Measurements from ENCODE around the gene CLDN22. TPM values are rescaled to one million over a fixed set of nuclear protein-coding genes. Genes with fewer than 3 reads are reported as not detected.

The CLDN22 gene
- total RNA-seq, 1 donor from 2014 or later, result not detected

DNA sequence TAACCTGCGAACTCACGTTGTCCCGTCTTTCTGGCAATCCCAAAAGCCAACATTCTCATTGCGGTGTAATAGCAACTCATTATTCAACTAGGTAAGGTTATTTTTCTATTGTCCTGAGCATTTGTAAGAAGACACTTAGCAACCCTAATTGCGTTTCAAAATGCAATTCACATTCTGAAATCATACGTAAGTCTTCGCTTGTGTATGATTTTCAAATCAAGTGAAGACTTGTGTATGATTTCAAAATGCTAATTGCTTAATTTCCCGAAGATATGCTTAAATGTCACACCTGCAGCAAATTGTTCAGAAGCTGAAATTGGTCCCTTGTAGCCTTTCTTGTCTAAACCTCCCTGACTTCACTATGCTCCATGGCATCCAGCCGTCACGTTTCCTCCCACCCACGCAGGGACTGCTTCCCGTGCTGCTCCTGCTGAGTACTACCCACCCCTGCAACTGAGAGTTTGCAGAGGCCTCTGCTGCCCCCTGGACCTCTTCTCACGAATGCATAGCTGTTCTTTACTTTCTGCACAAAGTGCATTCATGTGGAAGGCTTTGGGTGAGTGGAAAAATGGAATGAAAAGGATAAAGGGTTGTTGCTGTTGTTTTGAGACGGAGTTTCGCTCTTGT, 43.0 kb upstream of the CLDN22 start:
- no peaks in the 10 kb centered on the region for H3K9me3 Mint-ChIP-seq (ENCODE audit: unreplicated experiment)

DNA sequence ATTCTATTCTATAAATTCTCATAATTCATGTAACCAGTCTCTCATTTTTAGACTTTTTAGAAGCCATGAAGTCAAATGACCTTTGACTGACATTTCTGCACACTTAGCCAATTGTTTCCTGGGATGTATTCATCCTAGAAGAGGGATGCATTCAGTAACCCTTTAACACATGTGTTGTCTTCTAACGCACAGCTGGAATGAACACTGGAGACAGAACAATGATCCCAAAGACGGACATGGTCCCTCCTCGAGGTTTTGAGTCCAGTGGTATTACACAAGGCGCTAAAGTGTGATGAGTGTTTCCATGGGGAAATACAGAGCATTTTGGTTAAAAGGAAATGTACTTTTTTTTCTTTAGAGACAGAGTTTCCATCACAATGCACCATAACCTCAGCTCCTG, 42.0 kb upstream of the CLDN22 start:
- DNase-seq, result no peak
- Mint-ChIP-seq H3K4me1 (ENCODE audit: low read depth, unreplicated experiment) (no peaks in the 10 kb centered on the region), H3K9me3 (ENCODE audit: unreplicated experiment) (no peaks in the 10 kb centered on the region), H3K27ac (ENCODE audit: unreplicated experiment) (no peak overlapping the region), H3K36me3 (ENCODE audit: unreplicated experiment) (no peaks in the 10 kb centered on the region), H3K4me3 (ENCODE audit: unreplicated experiment) (no peak overlapping the region), H3K27me3 (ENCODE audit: unreplicated experiment) (peaks cover 4% of the 10 kb centered on the region)
- TF ChIP-seq, protein P1, sequence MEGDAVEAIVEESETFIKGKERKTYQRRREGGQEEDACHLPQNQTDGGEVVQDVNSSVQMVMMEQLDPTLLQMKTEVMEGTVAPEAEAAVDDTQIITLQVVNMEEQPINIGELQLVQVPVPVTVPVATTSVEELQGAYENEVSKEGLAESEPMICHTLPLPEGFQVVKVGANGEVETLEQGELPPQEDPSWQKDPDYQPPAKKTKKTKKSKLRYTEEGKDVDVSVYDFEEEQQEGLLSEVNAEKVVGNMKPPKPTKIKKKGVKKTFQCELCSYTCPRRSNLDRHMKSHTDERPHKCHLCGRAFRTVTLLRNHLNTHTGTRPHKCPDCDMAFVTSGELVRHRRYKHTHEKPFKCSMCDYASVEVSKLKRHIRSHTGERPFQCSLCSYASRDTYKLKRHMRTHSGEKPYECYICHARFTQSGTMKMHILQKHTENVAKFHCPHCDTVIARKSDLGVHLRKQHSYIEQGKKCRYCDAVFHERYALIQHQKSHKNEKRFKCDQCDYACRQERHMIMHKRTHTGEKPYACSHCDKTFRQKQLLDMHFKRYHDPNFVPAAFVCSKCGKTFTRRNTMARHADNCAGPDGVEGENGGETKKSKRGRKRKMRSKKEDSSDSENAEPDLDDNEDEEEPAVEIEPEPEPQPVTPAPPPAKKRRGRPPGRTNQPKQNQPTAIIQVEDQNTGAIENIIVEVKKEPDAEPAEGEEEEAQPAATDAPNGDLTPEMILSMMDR (IDR thresholded peaks at IDR 0.05; ENCODE audit: partially characterized antibody, unreplicated experiment), result no peak

More for the DNA sequence above, 43.0 kb upstream of the CLDN22 start:
- TF ChIP-seq, protein P1 (IDR thresholded peaks at IDR 0.05; ENCODE audit: partially characterized antibody, unreplicated experiment), result no peak
- no peak for DNase-seq
- peaks cover 4% of the 10 kb centered on the region for H3K27me3 Mint-ChIP-seq (ENCODE audit: unreplicated experiment)
- H3K36me3 Mint-ChIP-seq (ENCODE audit: unreplicated experiment), result no peaks in the 10 kb centered on the region
- H3K27ac Mint-ChIP-seq (ENCODE audit: unreplicated experiment), result no peak overlapping the region
- no peaks in the 10 kb centered on the region for H3K4me1 Mint-ChIP-seq (ENCODE audit: low read depth, unreplicated experiment)
- H3K4me3 Mint-ChIP-seq (ENCODE audit: unreplicated experiment), result no peak overlapping the region

DNA sequence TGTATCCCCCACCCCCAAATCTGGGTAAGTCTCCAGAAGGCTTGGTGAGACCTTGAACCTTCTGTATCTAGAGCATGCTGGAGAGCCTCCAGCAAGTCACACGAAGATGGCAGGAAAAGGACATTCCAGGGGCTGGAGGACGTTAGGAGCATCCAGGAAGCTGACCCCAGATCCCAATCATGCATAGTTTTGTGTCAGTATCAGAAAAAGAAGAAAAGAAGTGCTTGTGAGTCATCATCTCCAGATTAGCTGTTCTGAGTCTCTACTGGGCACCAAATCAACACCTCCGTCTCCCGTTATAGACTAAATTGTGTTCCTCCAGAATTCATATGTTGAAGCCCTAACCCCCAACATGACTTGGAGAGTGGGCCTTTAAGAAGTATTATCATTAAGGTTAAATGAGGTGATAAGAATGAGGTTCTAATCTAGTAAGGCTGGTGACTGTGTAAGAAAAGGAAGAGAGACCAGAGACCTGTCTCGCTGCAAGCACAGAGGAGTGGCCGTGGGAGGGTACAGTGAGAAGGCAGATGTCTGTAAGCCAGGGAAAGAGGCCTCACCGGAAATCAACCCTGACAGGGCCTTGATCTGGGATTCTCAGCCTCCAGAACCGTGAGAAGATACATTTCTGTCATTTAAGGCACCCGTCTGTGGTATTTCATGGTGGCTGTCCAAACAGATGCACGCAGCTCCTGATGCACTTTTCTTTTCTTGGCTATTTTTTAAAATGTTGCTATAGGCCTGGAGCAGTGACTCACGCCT, 40.3 kb upstream of the CLDN22 start:
- H3K9me3 Mint-ChIP-seq (ENCODE audit: unreplicated experiment), result no peaks in the 10 kb centered on the region
- TF ChIP-seq, protein P1 (IDR thresholded peaks at IDR 0.05; ENCODE audit: partially characterized antibody, unreplicated experiment), result no peak
- no peaks in the 10 kb centered on the region for H3K4me1 Mint-ChIP-seq (ENCODE audit: low read depth, unreplicated experiment)
- no peak for DNase-seq
- H3K27ac Mint-ChIP-seq (ENCODE audit: unreplicated experiment), result no peak overlapping the region
- H3K27me3 Mint-ChIP-seq (ENCODE audit: unreplicated experiment), result peaks cover 4% of the 10 kb centered on the region
- no peaks in the 10 kb centered on the region for H3K36me3 Mint-ChIP-seq (ENCODE audit: unreplicated experiment)
- H3K4me3 Mint-ChIP-seq (ENCODE audit: unreplicated experiment), result no peak overlapping the region

DNA sequence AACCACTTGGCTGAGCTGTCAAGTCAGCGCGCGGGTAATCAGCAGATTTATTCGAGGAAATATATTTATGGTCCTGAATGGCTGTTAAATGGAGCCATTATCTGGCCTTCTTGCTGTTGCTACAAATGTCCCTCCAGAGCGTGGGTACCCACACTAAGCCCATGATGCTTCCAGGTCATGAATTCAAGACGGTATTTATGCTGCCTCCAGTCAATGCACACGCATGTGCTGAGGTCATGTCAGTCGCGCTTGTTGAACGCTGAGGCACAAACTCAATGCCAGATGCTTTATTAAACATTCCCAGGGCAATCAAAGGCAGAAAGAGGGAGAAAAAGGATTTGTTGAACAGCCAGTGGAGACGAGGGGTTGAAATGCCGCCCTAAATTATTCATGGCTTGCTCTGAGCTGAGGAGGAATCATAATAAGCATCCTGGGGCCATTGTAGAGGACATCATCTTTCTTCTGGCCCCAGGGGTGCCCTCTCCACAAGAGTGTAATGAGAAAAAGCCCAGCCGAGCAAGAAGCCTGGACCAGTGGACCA, 38.2 kb upstream of the CLDN22 start:
- no peak for DNase-seq
- Mint-ChIP-seq H3K27ac (ENCODE audit: unreplicated experiment) (no peak overlapping the region), H3K4me1 (ENCODE audit: low read depth, unreplicated experiment) (no peaks in the 10 kb centered on the region), H3K9me3 (ENCODE audit: unreplicated experiment) (no peaks in the 10 kb centered on the region), H3K27me3 (ENCODE audit: unreplicated experiment) (peaks cover 4% of the 10 kb centered on the region), H3K36me3 (ENCODE audit: unreplicated experiment) (no peaks in the 10 kb centered on the region), H3K4me3 (ENCODE audit: unreplicated experiment) (no peak overlapping the region)
- TF ChIP-seq, protein P1 (IDR thresholded peaks at IDR 0.05; ENCODE audit: partially characterized antibody, unreplicated experiment), result no peak

Data from glutamatergic neuron (in vitro differentiated cells).